ENCODE results near the gene DMAC1.

The DMAC1 gene

GRCh38 chr9:7799234-7799943, at the start of gene DMAC1:
Gene DMAC1, minus strand, starts transcription at chr9:7799778. Its CDS starts 44 bp downstream, at chr9:7799734.
- H3K9me3 ChIP-seq (ENCODE audit: low read length): no peaks in the 10 kb centered on the region
- TF ChIP-seq EZH2 (IDR thresholded peaks at IDR 0.05; ENCODE audit: borderline replicate concordance, low read length): no peak
- TF ChIP-seq CTCF (IDR thresholded peaks at IDR 0.05; ENCODE audit: low read length): no peak

GRCh38 chr9:7849362-7849761, 49.8 kb upstream of the DMAC1 start:
- no peak overlapping the region for H3K27ac ChIP-seq (ENCODE audit: low read depth, low read length, poor library complexity, severe bottlenecking)
- no peak overlapping the region for H2AFZ ChIP-seq (ENCODE audit: low read length)
- H3K9me2 ChIP-seq (ENCODE audit: low read depth, low read length): no peaks in the 10 kb centered on the region
- no peaks in the 10 kb centered on the region for H3K79me2 ChIP-seq (ENCODE audit: insufficient read depth, low read length)
- no peak overlapping the region for H3K4me3 ChIP-seq (ENCODE audit: low read depth, low read length, poor library complexity, severe bottlenecking)
- H3K9me3 ChIP-seq (ENCODE audit: low read length): no peaks in the 10 kb centered on the region
- TF ChIP-seq EZH2 (IDR thresholded peaks at IDR 0.05; ENCODE audit: borderline replicate concordance, low read length): no peak
- TF ChIP-seq CTCF (IDR thresholded peaks at IDR 0.05; ENCODE audit: low read length): no peak
- no peak overlapping the region for H3K4me2 ChIP-seq (ENCODE audit: low read length)
- H3F3A ChIP-seq (ENCODE audit: insufficient read depth, low read length): no peaks in the 10 kb centered on the region
- no peak overlapping the region for H3K9ac ChIP-seq (ENCODE audit: low read length)
- H3K4me1 ChIP-seq (ENCODE audit: insufficient read depth, low read length, severe bottlenecking): no peaks in the 10 kb centered on the region
- H3K36me3 ChIP-seq (ENCODE audit: insufficient read depth, low read length): no peaks in the 10 kb centered on the region
- no peaks in the 10 kb centered on the region for H4K20me1 ChIP-seq (ENCODE audit: insufficient read depth, low read length)
- no peaks in the 10 kb centered on the region for H3K27me3 ChIP-seq (ENCODE audit: insufficient read depth, low read length)

More at GRCh38 chr9:7799234-7799943, at the start of gene DMAC1:
- peak within 1 kb of the TSS; percentile 78 for H3K27ac ChIP-seq (ENCODE audit: low read depth, low read length, poor library complexity, severe bottlenecking)
- peak within 1 kb of the TSS; percentile 98 for H2AFZ ChIP-seq (ENCODE audit: low read length)
- H3F3A ChIP-seq (ENCODE audit: insufficient read depth, low read length): no peaks in the 10 kb centered on the region
- peaks cover 23% of the 10 kb centered on the region for H3K4me1 ChIP-seq (ENCODE audit: insufficient read depth, low read length, severe bottlenecking)
- H3K4me3 ChIP-seq (ENCODE audit: low read depth, low read length, poor library complexity, severe bottlenecking): peak within 1 kb of the TSS; percentile 92
- H3K27me3 ChIP-seq (ENCODE audit: insufficient read depth, low read length): no peaks in the 10 kb centered on the region
- peak within 1 kb of the TSS; percentile 83 for H3K4me2 ChIP-seq (ENCODE audit: low read length)
- H3K36me3 ChIP-seq (ENCODE audit: insufficient read depth, low read length): peaks cover 35% of the 10 kb centered on the region
- H3K79me2 ChIP-seq (ENCODE audit: insufficient read depth, low read length): peaks cover 9% of the 10 kb centered on the region
- peak within 1 kb of the TSS; percentile 97 for H3K9ac ChIP-seq (ENCODE audit: low read length)
- H4K20me1 ChIP-seq (ENCODE audit: insufficient read depth, low read length): no peaks in the 10 kb centered on the region
- no peaks in the 10 kb centered on the region for H3K9me2 ChIP-seq (ENCODE audit: low read depth, low read length)

- Histone ChIP-seq H3K79me2 (ENCODE audit: insufficient read depth, low read length) (no peaks in the 10 kb centered on the region), H3K4me2 (ENCODE audit: low read length) (no peak overlapping the region), H3K36me3 (ENCODE audit: insufficient read depth, low read length) (no peaks in the 10 kb centered on the region), H3K4me3 (ENCODE audit: low read depth, low read length, poor library complexity, severe bottlenecking) (no peak overlapping the region), H2AFZ (ENCODE audit: low read length) (peak overlapping the region; percentile 42; the same call in 1 of the 2 replicates), H3K9ac (ENCODE audit: low read length) (no peak overlapping the region), H3K4me1 (ENCODE audit: insufficient read depth, low read length, severe bottlenecking) (no peaks in the 10 kb centered on the region), H3K9me3 (ENCODE audit: low read length) (no peaks in the 10 kb centered on the region), H3K9me2 (ENCODE audit: low read depth, low read length) (no peaks in the 10 kb centered on the region), H3K27ac (ENCODE audit: low read depth, low read length, poor library complexity, severe bottlenecking) (no peak overlapping the region), H4K20me1 (ENCODE audit: insufficient read depth, low read length) (no peaks in the 10 kb centered on the region), H3F3A (ENCODE audit: insufficient read depth, low read length) (no peaks in the 10 kb centered on the region), H3K27me3 (ENCODE audit: insufficient read depth, low read length) (no peaks in the 10 kb centered on the region)
- no peak for TF ChIP-seq EZH2 (IDR thresholded peaks at IDR 0.05; ENCODE audit: borderline replicate concordance, low read length)
- no peak for TF ChIP-seq CTCF (IDR thresholded peaks at IDR 0.05; ENCODE audit: low read length)
These were observed 48.9 kb upstream of the DMAC1 start for GRCh38 chr9:7848498-7848897.

Measured in OCI-LY1 (cell line).